Measurements from ENCODE around the gene SUSD6.
"Not testable (repeated sequence)": the region's sequence is repeated elsewhere in the genome, so short reads cannot be mapped to it uniquely, and the experiment has no call there.

The SUSD6 gene

DNA sequence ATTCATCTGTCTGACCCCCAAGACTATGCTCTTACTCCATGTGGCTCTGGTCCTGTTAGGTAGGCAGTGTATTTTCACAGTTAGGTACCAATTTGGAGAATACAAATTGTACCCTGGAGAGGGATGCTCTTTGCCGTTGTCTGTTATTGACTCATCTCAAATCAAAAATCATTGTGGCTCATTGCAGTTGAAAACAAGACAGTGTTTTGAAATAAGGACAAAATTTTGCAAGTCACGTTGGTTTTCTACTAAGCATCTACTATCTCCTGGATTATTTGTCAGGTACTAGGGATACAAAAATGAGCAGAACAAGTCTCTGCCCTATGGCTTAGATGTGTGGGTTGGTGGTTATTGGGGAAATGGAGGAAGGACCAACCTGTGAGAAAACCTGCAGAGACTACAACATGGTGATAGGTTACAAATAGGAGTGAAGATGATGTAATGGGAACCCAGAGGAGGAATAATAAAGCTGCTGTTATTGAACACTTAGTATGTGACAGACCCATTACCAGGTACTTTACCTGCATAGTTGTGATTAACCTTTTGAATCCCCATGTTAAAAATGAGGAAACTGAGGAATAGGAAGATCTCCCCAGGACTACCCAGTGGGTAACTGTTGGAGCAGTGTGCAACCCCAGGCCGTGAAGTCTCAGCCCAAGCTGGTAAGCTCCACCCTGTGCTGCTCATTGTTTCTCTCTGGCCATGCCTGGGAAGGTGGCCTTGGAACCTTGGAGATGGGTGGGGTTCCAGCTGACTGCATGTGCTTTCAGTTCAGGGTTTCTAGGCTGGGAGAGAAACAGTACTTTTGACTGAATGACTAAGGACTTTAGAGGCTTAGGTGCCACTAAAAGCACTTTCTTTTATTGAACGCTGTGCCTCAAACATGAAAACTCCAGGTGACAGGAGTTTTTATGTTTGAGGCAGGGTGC lies 82.7 kb downstream of the SUSD6 start:
- DNase-seq (ENCODE audit: insufficient read length, low spot score) (no peak), FAIRE-seq (no peak)
- TF ChIP-seq, protein P1, sequence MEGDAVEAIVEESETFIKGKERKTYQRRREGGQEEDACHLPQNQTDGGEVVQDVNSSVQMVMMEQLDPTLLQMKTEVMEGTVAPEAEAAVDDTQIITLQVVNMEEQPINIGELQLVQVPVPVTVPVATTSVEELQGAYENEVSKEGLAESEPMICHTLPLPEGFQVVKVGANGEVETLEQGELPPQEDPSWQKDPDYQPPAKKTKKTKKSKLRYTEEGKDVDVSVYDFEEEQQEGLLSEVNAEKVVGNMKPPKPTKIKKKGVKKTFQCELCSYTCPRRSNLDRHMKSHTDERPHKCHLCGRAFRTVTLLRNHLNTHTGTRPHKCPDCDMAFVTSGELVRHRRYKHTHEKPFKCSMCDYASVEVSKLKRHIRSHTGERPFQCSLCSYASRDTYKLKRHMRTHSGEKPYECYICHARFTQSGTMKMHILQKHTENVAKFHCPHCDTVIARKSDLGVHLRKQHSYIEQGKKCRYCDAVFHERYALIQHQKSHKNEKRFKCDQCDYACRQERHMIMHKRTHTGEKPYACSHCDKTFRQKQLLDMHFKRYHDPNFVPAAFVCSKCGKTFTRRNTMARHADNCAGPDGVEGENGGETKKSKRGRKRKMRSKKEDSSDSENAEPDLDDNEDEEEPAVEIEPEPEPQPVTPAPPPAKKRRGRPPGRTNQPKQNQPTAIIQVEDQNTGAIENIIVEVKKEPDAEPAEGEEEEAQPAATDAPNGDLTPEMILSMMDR (IDR thresholded peaks at IDR 0.05; ENCODE audit: insufficient read depth, missing control alignments) = no peak

DNA sequence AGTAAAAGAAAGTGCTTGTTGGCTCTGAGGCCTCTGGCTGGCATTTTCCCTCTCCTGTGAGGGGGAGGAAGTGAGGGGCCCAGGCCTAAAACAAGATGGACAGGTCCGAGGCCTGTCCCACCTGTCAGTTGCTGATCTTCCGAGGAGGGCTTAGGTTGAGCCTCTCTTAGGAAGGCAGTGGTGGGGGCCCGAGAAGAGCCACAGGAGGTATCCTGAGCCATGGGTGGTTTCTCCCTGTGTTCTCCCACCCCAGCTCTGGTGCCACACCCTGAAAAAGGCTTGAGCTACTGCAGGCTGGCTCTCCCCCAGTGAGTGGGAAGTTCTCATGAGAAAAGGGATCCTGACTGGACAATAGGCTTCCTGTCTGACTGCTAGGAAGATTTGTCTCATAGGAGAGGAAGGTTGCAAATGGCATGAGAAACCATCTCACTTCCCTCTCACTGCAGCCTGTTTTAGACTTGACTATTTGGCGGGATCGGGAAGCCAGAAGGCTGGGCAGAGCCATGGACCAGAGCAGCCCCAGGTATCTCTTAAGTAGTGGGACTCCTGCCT lies 83.4 kb downstream of the SUSD6 start:
- TF ChIP-seq, protein P1 (IDR thresholded peaks at IDR 0.05; ENCODE audit: insufficient read depth, missing control alignments) = no peak
- no peak for FAIRE-seq
- no peak for DNase-seq (ENCODE audit: insufficient read length, low spot score)

DNA sequence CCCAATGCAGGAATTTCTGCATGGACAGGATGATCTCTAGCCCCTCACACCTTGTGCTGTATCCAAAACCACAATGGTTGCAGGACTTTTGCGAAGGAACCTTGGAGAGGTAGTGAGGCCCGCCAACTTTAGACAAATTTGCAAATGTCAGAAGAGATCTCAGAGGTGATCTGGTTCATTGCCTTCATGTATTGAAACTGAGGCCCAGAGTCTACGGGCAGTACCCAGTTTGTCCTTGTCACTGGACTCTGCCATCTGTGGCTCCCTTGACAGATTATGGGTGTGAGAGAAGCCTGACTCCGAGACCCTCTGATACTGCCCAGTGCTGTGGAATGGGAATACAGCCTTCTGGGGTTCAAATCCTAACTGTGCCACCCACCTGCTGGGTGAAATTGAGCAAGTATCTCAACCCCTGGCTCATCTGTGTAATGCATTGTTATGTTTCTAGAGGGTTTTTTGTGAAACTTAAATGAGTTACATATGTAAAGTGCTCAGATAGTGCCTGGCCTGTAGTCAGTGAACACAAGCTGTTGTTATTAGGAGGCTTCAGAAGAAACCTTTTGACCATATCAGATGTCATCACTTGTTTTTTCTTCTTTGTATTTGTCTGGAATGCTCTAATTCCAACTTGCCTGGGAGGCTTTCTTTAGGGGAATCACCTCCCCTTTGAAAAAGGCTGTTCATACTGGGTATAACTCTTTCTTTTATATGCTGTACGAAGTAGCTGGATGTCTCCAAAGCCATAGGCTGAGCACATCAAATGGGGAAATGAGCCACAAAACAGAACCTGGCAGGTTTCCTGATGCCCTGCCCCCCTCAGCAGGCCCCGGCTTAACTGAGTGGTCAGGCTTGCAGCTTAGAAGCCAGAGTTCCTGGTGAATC lies 84.2 kb downstream of the SUSD6 start:
- TF ChIP-seq, protein P1 (IDR thresholded peaks at IDR 0.05; ENCODE audit: insufficient read depth, missing control alignments) = no peak
- FAIRE-seq = no peak
- DNase-seq (ENCODE audit: insufficient read length, low spot score) = no peak

GRCh38 chr14:69696204-69696527 lies 84.8 kb downstream of the SUSD6 start:
- DNase-seq (ENCODE audit: insufficient read length, low spot score) (no peak), FAIRE-seq (no peak)
- TF ChIP-seq, protein P1 (IDR thresholded peaks at IDR 0.05; ENCODE audit: insufficient read depth, missing control alignments) = no peak

- no peak for DNase-seq (ENCODE audit: insufficient read length, low spot score)
- FAIRE-seq = no peak
- TF ChIP-seq, protein P1 (IDR thresholded peaks at IDR 0.05; ENCODE audit: insufficient read depth, missing control alignments) = no peak
Observed at GRCh38 chr14:69696633-69697557, 85.5 kb downstream of the SUSD6 start.

- FAIRE-seq (no peak), DNase-seq (ENCODE audit: insufficient read length, low spot score) (no peak)
- TF ChIP-seq, protein P1 (IDR thresholded peaks at IDR 0.05; ENCODE audit: insufficient read depth, missing control alignments) = no peak
Observed at GRCh38 chr14:69698572-69698971, 87.2 kb downstream of the SUSD6 start.

DNA sequence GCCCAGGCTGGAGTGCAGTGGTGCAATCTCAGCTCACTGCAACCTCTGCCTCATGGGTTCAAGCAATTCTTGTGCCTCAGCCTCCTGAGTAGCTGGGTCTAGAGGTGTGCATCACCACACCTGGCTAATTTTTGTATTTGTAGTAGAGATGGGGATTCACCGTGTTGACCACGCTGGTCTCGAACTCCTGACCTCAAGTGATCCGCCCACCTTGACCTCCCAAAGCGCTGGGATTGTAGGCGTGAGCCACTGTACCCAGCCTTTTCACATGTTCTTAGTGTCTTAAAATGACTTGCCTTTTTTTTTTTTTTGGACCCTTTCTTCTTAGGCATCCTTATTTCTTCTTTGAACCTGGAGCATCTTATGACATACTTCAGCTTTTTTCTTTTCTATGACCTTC lies 87.8 kb downstream of the SUSD6 start:
- DNase-seq (ENCODE audit: insufficient read length, low spot score); FAIRE-seq: not testable (repeated sequence)
